ENCODE measurements around the gene INCA1. TPM values are rescaled to one million over a fixed set of nuclear protein-coding genes. Genes with fewer than 3 reads are reported as not detected.
A peak's percentile ranks its signal among the peaks of the same experiment; 100 is the strongest.

Gene INCA1
- total RNA-seq, 2 experiments from 2014 or later: 0.82 TPM; not detected in 1

GRCh38 chr17:4973256-4974114 lies 23.8 kb downstream of the INCA1 start:
- Histone ChIP-seq H3K4me2 (ENCODE audit: low read length) (no peak overlapping the region), H2AFZ (ENCODE audit: low read length) (no peak overlapping the region), H3K79me2 (ENCODE audit: insufficient read depth, low read depth, low read length) (peaks cover 3% of the 10 kb centered on the region; the same call in 1 of the 2 replicates), H3K27ac (ENCODE audit: low read depth, low read length, poor library complexity, severe bottlenecking) (no peak overlapping the region), H4K20me1 (ENCODE audit: insufficient read depth, low read length) (no peaks in the 10 kb centered on the region), H3K9me3 (ENCODE audit: low read length) (no peaks in the 10 kb centered on the region), H3K36me3 (ENCODE audit: insufficient read depth, low read length) (peaks cover 44% of the 10 kb centered on the region), H3K4me3 (ENCODE audit: low read depth, low read length, poor library complexity, severe bottlenecking) (no peak overlapping the region), H3K4me1 (ENCODE audit: insufficient read depth, low read length, poor library complexity, severe bottlenecking) (peaks cover 10% of the 10 kb centered on the region), H3K9me2 (ENCODE audit: insufficient read depth, low read length) (no peaks in the 10 kb centered on the region)
- ChIA-PET POLR2A (interaction anchor here (0.5 kb wide), 1 partner anchor 21 kb away, joined by 3 read pairs; no protein-coding TSS in a partner anchor), CTCF (ENCODE audit: unreplicated experiment) (no interaction called here)
- DNase-seq (ENCODE audit: low spot score): no peak
- intact Hi-C loops (cut with micrococcal nuclease; ENCODE audit: unreplicated experiment): no loop called here
- TF ChIP-seq CTCF (conservative IDR thresholded peaks at IDR 0.05; ENCODE audit: low read length): no peak
- no peak for TF ChIP-seq EZH2phosphoT487 (IDR thresholded peaks at IDR 0.05; ENCODE audit: borderline replicate concordance, low read depth, low read length)
- BruUV-seq (replicated peaks): no TSS peak

DNA sequence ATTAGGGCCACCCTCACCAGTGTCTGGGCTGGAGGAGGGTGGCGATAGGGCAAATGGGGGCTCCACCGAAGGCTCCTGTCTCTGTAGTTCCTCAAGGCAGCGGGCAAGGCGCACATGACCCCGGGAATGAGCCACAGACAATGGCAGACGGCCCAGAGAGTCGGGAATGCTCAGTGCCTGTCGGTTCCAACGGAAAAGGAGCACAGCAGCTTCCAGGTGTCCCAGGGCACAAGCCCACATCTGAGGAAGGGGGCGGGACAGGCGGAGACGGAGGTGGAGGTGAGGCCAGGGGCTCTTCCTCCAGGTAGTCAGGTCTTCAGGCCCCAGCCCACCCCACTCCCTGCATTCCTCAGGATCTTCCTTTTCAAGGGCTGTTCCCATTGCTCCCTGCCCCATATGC lies 24.6 kb downstream of the INCA1 start:
- H4K20me1 ChIP-seq (ENCODE audit: insufficient read depth, low read length): no peaks in the 10 kb centered on the region
- H3K9me3 ChIP-seq (ENCODE audit: low read length): no peaks in the 10 kb centered on the region
- H3K4me3 ChIP-seq (ENCODE audit: low read depth, low read length, poor library complexity, severe bottlenecking): no peak overlapping the region
- H3K36me3 ChIP-seq (ENCODE audit: insufficient read depth, low read length): peaks cover 37% of the 10 kb centered on the region
- DNase-seq (ENCODE audit: low spot score): no peak
- H3K4me2 ChIP-seq (ENCODE audit: low read length): no peak overlapping the region
- peaks cover 14% of the 10 kb centered on the region for H3K4me1 ChIP-seq (ENCODE audit: insufficient read depth, low read length, poor library complexity, severe bottlenecking)
- ChIA-PET POLR2A (no interaction called here), CTCF (ENCODE audit: unreplicated experiment) (no interaction called here)
- no peak overlapping the region for H3K27ac ChIP-seq (ENCODE audit: low read depth, low read length, poor library complexity, severe bottlenecking)
- H3K9me2 ChIP-seq (ENCODE audit: insufficient read depth, low read length): no peaks in the 10 kb centered on the region
- H2AFZ ChIP-seq (ENCODE audit: low read length): no peak overlapping the region
- BruUV-seq (replicated peaks): TSS peak; percentile 57
- TF ChIP-seq CTCF (conservative IDR thresholded peaks at IDR 0.05; ENCODE audit: low read length) (no peak), EZH2phosphoT487 (IDR thresholded peaks at IDR 0.05; ENCODE audit: borderline replicate concordance, low read depth, low read length) (no peak)
- intact Hi-C loops (cut with micrococcal nuclease; ENCODE audit: unreplicated experiment): no loop called here
- H3K79me2 ChIP-seq (ENCODE audit: insufficient read depth, low read depth, low read length): peaks cover 8% of the 10 kb centered on the region; the same call in 1 of the 2 replicates

DNA sequence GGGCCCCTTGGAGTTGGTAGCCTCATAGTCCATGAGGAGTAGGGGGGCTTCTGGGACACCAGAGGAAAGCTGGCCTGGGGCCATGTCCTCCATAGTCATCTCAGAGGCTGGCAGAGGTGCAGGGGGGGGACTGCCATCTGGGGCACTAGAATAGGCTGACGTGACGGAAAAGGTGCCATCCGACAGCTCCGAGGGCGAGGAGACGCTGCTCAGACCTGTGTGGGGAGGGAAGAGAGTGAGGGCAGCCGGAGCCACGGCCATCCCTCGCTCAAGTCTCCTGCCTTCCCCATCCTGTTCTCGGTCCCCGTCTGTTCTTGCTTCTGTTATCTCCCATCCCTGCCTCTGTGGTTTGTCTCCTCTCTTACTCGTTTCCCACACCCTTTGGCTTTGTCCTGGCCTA lies 25.0 kb downstream of the INCA1 start:
- no peak overlapping the region for H3K27ac ChIP-seq (ENCODE audit: low read depth, low read length, poor library complexity, severe bottlenecking)
- H3K36me3 ChIP-seq (ENCODE audit: insufficient read depth, low read length): peaks cover 32% of the 10 kb centered on the region
- peaks cover 14% of the 10 kb centered on the region for H3K4me1 ChIP-seq (ENCODE audit: insufficient read depth, low read length, poor library complexity, severe bottlenecking)
- no peaks in the 10 kb centered on the region for H3K9me2 ChIP-seq (ENCODE audit: insufficient read depth, low read length)
- no peak overlapping the region for H2AFZ ChIP-seq (ENCODE audit: low read length)
- CTCF ChIA-PET (ENCODE audit: unreplicated experiment): no interaction called here
- intact Hi-C loops (cut with micrococcal nuclease; ENCODE audit: unreplicated experiment): no loop called here
- no peak for DNase-seq (ENCODE audit: low spot score)
- POLR2A ChIA-PET: no interaction called here
- no peak overlapping the region for H3K4me2 ChIP-seq (ENCODE audit: low read length)
- peaks cover 8% of the 10 kb centered on the region; the same call in 1 of the 2 replicates for H3K79me2 ChIP-seq (ENCODE audit: insufficient read depth, low read depth, low read length)
- H3K9me3 ChIP-seq (ENCODE audit: low read length): no peaks in the 10 kb centered on the region
- TF ChIP-seq EZH2phosphoT487 (IDR thresholded peaks at IDR 0.05; ENCODE audit: borderline replicate concordance, low read depth, low read length): no peak
- no peak for TF ChIP-seq CTCF (conservative IDR thresholded peaks at IDR 0.05; ENCODE audit: low read length)
- no peak overlapping the region for H3K4me3 ChIP-seq (ENCODE audit: low read depth, low read length, poor library complexity, severe bottlenecking)
- no peaks in the 10 kb centered on the region for H4K20me1 ChIP-seq (ENCODE audit: insufficient read depth, low read length)
- no TSS peak for BruUV-seq (replicated peaks)

All from OCI-LY7 (cell line).